VCaP (cell line): Measurements from ENCODE around the gene LSAMP.

Source experiments
- H3K27ac ChIP-seq: fragments of 450-650 bp; 2 replicates; pipeline ENCODE4 v1.5.1; 2017
- TF ChIP-seq, protein P1 (sequence below): fragments of 450-650 bp; conservative IDR thresholded peaks from 2 replicates; pipeline ENCODE4 v1.5.1; 2017; ENCODE audit warnings: mild to moderate bottlenecking, moderate library complexity

Gene LSAMP

DNA sequence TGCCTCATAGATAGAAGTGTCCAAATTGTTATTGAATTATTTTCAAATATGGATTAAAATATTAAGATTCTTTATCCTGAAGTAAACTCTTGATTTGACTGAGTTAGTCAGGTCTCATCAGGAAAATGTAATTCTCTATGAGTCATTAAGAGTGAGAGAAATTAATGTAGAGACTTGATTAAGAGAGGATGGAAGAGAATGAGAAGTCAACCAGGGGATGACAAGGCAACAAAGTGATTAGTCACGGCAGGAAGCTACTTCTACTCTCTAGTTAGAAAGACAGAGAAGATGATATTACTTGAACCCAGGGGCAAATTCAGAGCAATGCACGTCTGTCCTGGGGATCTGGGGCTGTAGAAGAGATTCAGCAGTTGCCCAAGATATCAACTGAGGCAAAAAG lies 202.5 kb downstream of the LSAMP start:
- no peak overlapping the region for H3K27ac ChIP-seq
- TF ChIP-seq, protein P1, sequence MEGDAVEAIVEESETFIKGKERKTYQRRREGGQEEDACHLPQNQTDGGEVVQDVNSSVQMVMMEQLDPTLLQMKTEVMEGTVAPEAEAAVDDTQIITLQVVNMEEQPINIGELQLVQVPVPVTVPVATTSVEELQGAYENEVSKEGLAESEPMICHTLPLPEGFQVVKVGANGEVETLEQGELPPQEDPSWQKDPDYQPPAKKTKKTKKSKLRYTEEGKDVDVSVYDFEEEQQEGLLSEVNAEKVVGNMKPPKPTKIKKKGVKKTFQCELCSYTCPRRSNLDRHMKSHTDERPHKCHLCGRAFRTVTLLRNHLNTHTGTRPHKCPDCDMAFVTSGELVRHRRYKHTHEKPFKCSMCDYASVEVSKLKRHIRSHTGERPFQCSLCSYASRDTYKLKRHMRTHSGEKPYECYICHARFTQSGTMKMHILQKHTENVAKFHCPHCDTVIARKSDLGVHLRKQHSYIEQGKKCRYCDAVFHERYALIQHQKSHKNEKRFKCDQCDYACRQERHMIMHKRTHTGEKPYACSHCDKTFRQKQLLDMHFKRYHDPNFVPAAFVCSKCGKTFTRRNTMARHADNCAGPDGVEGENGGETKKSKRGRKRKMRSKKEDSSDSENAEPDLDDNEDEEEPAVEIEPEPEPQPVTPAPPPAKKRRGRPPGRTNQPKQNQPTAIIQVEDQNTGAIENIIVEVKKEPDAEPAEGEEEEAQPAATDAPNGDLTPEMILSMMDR = no peak

- TF ChIP-seq, protein P1 = no peak
- no peak overlapping the region for H3K27ac ChIP-seq
Observed at GRCh38 chr3:116241677-116242076, 203.6 kb downstream of the LSAMP start.

GRCh38 chr3:116240261-116240660 lies 205.0 kb downstream of the LSAMP start:
- TF ChIP-seq, protein P1 = no peak
- no peak overlapping the region for H3K27ac ChIP-seq

DNA sequence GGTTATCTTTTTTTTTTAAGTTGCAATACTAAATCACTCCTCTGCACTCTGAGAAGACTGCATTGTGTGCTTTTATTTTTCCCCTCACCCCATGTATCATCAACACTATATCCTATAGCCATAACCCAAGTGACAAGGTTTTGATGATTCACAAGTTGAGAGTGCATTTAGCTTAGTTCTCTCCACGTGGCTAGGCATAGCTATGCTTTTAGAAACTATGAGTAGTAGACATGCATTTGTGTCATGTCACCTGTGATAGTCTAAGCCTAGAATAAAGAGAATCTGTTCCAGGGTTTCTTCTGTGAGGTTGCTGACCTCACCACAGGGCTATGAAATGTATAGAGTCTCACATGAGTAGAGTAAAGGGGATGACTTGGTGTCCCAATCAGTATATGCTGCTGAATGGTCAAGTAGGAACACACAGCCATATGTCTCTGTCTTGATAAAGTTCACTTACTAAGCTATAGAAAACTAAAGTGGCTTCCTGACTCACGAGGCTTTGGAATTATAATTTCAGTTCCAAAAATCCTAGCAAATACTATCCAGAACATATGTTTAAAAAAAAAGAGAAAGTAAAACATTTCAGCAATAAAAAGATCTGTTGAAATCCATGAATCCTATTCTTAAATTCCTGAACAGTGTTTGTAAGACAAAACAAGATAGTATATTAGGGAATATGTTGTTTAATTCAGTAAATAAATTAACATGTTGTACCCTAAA lies 206.3 kb downstream of the LSAMP start:
- TF ChIP-seq, protein P1 = no peak

GRCh38 chr3:116233711-116234357 lies 211.5 kb downstream of the LSAMP start:
- no peak overlapping the region for H3K27ac ChIP-seq
- TF ChIP-seq, protein P1 = no peak

More for the DNA sequence above, 206.3 kb downstream of the LSAMP start:
- no peak overlapping the region for H3K27ac ChIP-seq

GRCh38 chr3:116230431-116231020 lies 214.8 kb downstream of the LSAMP start:
- TF ChIP-seq, protein P1 = no peak
- no peak overlapping the region for H3K27ac ChIP-seq

- TF ChIP-seq, protein P1 = no peak
- H3K27ac ChIP-seq = no peak overlapping the region
Observed at GRCh38 chr3:116226266-116226665, 219.0 kb downstream of the LSAMP start.
